HepG2 (cell line): Measurements from ENCODE around the gene ERV3-1. TPM values are rescaled to one million over a fixed set of nuclear protein-coding genes. Genes with fewer than 3 reads are reported as not detected.
A peak's percentile ranks its signal among the peaks of the same experiment; 100 is the strongest.

ENCODE experiments used
- ATM ChIP-seq: fragments of 450-650 bp; IDR thresholded peaks from 2 replicates; pipeline ENCODE4 v1.7.1; 2017; ENCODE audit warnings: mild to moderate bottlenecking, borderline replicate concordance
- FIP1L1 ChIP-seq: fragments of 200-400 bp; formaldehyde crosslinking; IDR thresholded peaks from 2 replicates; pipeline ENCODE4 v1.6.1; 2018; ENCODE audit warnings: low read depth, mild to moderate bottlenecking, low read length, moderate library complexity, borderline replicate concordance; ENCODE audit not compliant: insufficient read depth
- GATAD2A ChIP-seq: IDR thresholded peaks from 2 replicates; pipeline ENCODE4 v1.6.1; 2016
- MTA3 ChIP-seq: sonication (generic); formaldehyde crosslinking; IDR thresholded peaks from 2 replicates; pipeline ENCODE4 v1.4.0; 2020; ENCODE audit warnings: missing genetic modification reagents
- NFKB2 ChIP-seq: sonication (generic); formaldehyde crosslinking; IDR thresholded peaks from 2 replicates; pipeline ENCODE4 v1.4.0; 2020; ENCODE audit warnings: missing genetic modification reagents, borderline replicate concordance
- RBM22 ChIP-seq: fragments of 200-400 bp; formaldehyde crosslinking; optimal IDR thresholded peaks from 2 replicates; pipeline ENCODE3; 2017; ENCODE audit warnings: mild to moderate bottlenecking, low read length, moderate library complexity
- RBM39 ChIP-seq: fragments of 200-400 bp; formaldehyde crosslinking; IDR thresholded peaks from one replicate; pipeline ENCODE4 v1.6.1; 2018; ENCODE audit warnings: antibody characterized with exemption, mild to moderate bottlenecking, low read depth, low read length; ENCODE audit not compliant: poor library complexity, severe bottlenecking
- STAT5B ChIP-seq: sonication (generic); formaldehyde crosslinking; IDR thresholded peaks from 2 replicates; pipeline ENCODE4 v1.4.0; 2020; ENCODE audit warnings: missing genetic modification reagents
- TEAD2 ChIP-seq: sonication (generic); formaldehyde crosslinking; IDR thresholded peaks from 2 replicates; pipeline ENCODE4 v1.9.0; 2021; ENCODE audit warnings: missing genetic modification reagents
- ZC3H13 ChIP-seq: sonication (generic); formaldehyde crosslinking; IDR thresholded peaks from 2 replicates; pipeline ENCODE4 v1.8.1; 2023; ENCODE audit warnings: mild to moderate bottlenecking, missing genetic modification reagents, moderate library complexity
- ZNF230 ChIP-seq: sonication (generic); formaldehyde crosslinking; IDR thresholded peaks from 2 replicates; pipeline ENCODE4 v1.4.0; 2020; ENCODE audit warnings: mild to moderate bottlenecking, missing genetic modification reagents
- ZNF326 ChIP-seq: sonication (generic); formaldehyde crosslinking; IDR thresholded peaks from 2 replicates; pipeline ENCODE4 v1.4.0; 2020; ENCODE audit warnings: missing genetic modification reagents, borderline replicate concordance
- ZNF501 ChIP-seq: sonication (generic); formaldehyde crosslinking; IDR thresholded peaks from 2 replicates; pipeline ENCODE4 v1.5.1; 2020; ENCODE audit warnings: mild to moderate bottlenecking, moderate library complexity, missing genetic modification reagents
- ZNF550 ChIP-seq: sonication (generic); formaldehyde crosslinking; IDR thresholded peaks from 2 replicates; pipeline ENCODE4 v1.4.0; 2020; ENCODE audit warnings: mild to moderate bottlenecking, missing genetic modification reagents, borderline replicate concordance
- ZNF569 ChIP-seq: sonication (generic); formaldehyde crosslinking; IDR thresholded peaks from 2 replicates; pipeline ENCODE4 v1.5.0; 2020; ENCODE audit warnings: mild to moderate bottlenecking, missing genetic modification reagents, moderate library complexity, borderline replicate concordance
- ZNF629 ChIP-seq: sonication (generic); formaldehyde crosslinking; conservative IDR thresholded peaks from 2 replicates; pipeline ENCODE4 v1.5.0; 2020; ENCODE audit warnings: missing genetic modification reagents
- ZNF670 ChIP-seq: sonication (generic); formaldehyde crosslinking; IDR thresholded peaks from 2 replicates; pipeline ENCODE4 v1.8.0; 2022; ENCODE audit warnings: mild to moderate bottlenecking, missing genetic modification reagents, borderline replicate concordance
- ZNF674 ChIP-seq: sonication (generic); formaldehyde crosslinking; IDR thresholded peaks from 2 replicates; pipeline ENCODE4 v1.5.0; 2020; ENCODE audit warnings: low read depth, mild to moderate bottlenecking, missing genetic modification reagents
- ZNF766 ChIP-seq: sonication (generic); formaldehyde crosslinking; IDR thresholded peaks from 2 replicates; pipeline ENCODE4 v1.5.0; 2020; ENCODE audit warnings: missing genetic modification reagents, borderline replicate concordance
- polyA plus RNA-seq, 8 experiments: library from polyadenylated mRNA; depleted of rRNA in 3 of 8; stranded (reverse) in 7 of 8; unstranded in 1 of 8; fragments of >200 nt; fragmentation: Illumina TruSeq in 4 of 8; extraction: Trizol in 4 of 8; gene quantifications; 2 replicates each; pipeline versions ENCODE4 v1.2.1 to v1.2.3, GENCODE V29; 2011 to 2016; ENCODE audit warnings: low read depth in 4 of 8, missing spikeins in 1 of 8, mixed read lengths in 1 of 8; ENCODE audit not compliant: insufficient read depth in 1 of 8
- total RNA-seq, 5 experiments: library from RNA; depleted of rRNA; stranded (reverse); fragments of >200 nt; fragmentation: Illumina TruSeq; extraction: Trizol; gene quantifications; 2 replicates each; pipeline ENCODE4 v1.2.3, GENCODE V29; 2016; ENCODE audit warnings: low read depth in 1 of 5
- TF ChIP-seq, protein P1 (sequence below): sonication (generic); formaldehyde crosslinking; IDR thresholded peaks from 2 replicates; pipeline ENCODE4 v1.5.0; 2020; ENCODE audit warnings: mild to moderate bottlenecking, missing genetic modification reagents, borderline replicate concordance
- TF ChIP-seq, protein P2 (sequence below): sonication (generic); formaldehyde crosslinking; IDR thresholded peaks from 2 replicates; pipeline ENCODE4 v1.5.1; 2020; ENCODE audit warnings: mild to moderate bottlenecking, moderate library complexity, missing genetic modification reagents
- TF ChIP-seq, protein P3 (sequence below): sonication (generic); formaldehyde crosslinking; IDR thresholded peaks from 2 replicates; pipeline ENCODE4 v1.4.0; 2020; ENCODE audit warnings: missing genetic modification reagents, borderline replicate concordance

ERV3-1 gene
- total and polyA plus RNA-seq, 2 of the 13 experiments (the other 11 are each of a cell fraction or from before 2014, with no cell fraction given): 20.4 to 86.3 TPM

DNA sequence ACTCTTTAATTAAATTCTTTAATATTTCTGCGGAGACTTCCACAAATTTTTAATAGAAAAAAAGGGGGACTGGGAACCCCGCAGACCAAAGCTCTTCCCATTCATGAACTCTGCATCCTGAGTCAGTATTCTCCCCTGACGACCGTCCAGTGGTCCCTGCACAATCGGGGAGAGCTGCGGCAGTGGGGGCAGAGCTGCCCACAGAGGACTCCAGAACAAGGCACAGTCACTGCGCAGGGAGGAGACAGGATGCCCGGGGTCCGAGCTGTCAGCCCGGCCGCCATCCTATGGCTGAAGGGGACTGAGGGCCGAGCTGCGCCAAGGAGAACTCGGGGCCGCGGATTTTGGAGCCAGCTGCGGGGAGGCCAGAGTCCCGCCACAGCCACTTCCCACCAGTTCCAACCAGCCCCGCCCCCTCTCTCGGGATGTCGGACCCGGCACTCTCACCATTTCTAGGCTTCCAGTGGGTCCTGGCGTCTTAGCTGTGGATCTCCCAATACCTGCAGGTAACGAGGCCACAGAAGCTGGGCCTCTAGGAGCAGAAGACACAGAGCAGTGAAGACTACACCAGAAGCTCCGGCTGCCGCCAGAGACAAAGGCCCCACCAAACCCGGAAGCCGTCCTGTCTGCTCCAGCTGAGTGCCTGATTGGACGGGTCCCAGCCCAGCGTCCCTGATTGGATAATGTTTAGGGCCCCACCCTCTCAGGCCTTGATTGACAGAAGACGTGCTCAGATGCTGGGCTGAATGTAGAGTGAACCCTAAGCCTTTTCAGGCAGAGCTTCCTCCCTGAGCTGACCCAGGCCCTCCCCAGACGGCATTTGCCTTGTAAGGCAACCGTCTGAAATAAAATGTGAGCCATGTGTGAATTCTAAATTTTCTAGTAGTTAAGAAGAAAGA is at the start of gene ERV3-1 (continued):
- TF ChIP-seq, protein P1, sequence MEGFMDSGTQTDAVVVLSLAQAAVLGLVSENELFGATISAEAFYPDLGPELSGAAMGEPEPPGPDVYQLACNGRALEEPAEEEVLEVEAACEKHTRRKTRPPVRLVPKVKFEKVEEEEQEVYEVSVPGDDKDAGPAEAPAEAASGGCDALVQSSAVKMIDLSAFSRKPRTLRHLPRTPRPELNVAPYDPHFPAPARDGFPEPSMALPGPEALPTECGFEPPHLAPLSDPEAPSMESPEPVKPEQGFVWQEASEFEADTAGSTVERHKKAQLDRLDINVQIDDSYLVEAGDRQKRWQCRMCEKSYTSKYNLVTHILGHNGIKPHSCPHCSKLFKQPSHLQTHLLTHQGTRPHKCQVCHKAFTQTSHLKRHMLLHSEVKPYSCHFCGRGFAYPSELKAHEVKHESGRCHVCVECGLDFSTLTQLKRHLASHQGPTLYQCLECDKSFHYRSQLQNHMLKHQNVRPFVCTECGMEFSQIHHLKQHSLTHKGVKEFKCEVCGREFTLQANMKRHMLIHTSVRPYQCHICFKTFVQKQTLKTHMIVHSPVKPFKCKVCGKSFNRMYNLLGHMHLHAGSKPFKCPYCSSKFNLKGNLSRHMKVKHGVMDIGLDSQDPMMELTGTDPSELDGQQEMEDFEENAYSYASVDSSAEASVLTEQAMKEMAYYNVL (CRISPR knock-in tag): peak; percentile 34; the same call in 1 of the 2 replicates
- TF ChIP-seq ZNF766 (CRISPR knock-in tag) (no peak), ZNF670 (CRISPR knock-in tag) (peak; percentile 45; the same call in 1 of the 2 replicates), RBM22 (no peak), TEAD2 (no peak), ZC3H13 (CRISPR knock-in tag) (peak; percentile 78; the same call in 1 of the 2 replicates), ZNF629 (CRISPR knock-in tag) (0 out of 2 replicates have a peak, but pooled peaks have one; percentile 13), FIP1L1 (no peak), MTA3 (CRISPR knock-in tag) (no peak), RBM39 (peak; percentile 81), GATAD2A (CRISPR knock-in tag) (peak; percentile 31; the same call in 1 of the 2 replicates), ZNF550 (CRISPR knock-in tag) (0 out of 2 replicates have a peak, but pooled peaks have one; percentile 28), STAT5B (peak; percentile 51; the same call in 1 of the 2 replicates), ZNF501 (peak; percentile 88), ZNF674 (0 out of 2 replicates have a peak, but pooled peaks have one; percentile 76), ZNF326 (no peak), ZNF569 (CRISPR knock-in tag) (no peak), ZNF230 (CRISPR knock-in tag) (peak; percentile 80; the same call in 1 of the 2 replicates), ATM (no peak), NFKB2 (CRISPR knock-in tag) (peak; percentile 91; the same call in 1 of the 2 replicates)
- TF ChIP-seq, protein P2, sequence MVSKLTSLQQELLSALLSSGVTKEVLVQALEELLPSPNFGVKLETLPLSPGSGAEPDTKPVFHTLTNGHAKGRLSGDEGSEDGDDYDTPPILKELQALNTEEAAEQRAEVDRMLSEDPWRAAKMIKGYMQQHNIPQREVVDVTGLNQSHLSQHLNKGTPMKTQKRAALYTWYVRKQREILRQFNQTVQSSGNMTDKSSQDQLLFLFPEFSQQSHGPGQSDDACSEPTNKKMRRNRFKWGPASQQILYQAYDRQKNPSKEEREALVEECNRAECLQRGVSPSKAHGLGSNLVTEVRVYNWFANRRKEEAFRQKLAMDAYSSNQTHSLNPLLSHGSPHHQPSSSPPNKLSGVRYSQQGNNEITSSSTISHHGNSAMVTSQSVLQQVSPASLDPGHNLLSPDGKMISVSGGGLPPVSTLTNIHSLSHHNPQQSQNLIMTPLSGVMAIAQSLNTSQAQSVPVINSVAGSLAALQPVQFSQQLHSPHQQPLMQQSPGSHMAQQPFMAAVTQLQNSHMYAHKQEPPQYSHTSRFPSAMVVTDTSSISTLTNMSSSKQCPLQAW (CRISPR knock-in tag): peak; percentile 87; the same call in 1 of the 2 replicates
- TF ChIP-seq, protein P3, sequence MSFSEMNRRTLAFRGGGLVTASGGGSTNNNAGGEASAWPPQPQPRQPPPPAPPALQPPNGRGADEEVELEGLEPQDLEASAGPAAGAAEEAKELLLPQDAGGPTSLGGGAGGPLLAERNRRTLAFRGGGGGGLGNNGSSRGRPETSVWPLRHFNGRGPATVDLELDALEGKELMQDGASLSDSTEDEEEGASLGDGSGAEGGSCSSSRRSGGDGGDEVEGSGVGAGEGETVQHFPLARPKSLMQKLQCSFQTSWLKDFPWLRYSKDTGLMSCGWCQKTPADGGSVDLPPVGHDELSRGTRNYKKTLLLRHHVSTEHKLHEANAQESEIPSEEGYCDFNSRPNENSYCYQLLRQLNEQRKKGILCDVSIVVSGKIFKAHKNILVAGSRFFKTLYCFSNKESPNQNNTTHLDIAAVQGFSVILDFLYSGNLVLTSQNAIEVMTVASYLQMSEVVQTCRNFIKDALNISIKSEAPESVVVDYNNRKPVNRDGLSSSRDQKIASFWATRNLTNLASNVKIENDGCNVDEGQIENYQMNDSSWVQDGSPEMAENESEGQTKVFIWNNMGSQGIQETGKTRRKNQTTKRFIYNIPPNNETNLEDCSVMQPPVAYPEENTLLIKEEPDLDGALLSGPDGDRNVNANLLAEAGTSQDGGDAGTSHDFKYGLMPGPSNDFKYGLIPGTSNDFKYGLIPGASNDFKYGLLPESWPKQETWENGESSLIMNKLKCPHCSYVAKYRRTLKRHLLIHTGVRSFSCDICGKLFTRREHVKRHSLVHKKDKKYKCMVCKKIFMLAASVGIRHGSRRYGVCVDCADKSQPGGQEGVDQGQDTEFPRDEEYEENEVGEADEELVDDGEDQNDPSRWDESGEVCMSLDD (CRISPR knock-in tag): peak; percentile 49; the same call in 1 of the 2 replicates
